HG03439 (cell line): ENCODE results near the gene LITAF.
"Not testable (repeated sequence)": the region's sequence is repeated elsewhere in the genome, so short reads cannot be mapped to it uniquely, and the experiment has no call there.

Experiments
- ATAC-seq: cut with Tn5 transposase; IDR thresholded peaks from one replicate; pipeline ENCODE4 v1.9.1; 2021; ENCODE audit warnings: mild to moderate bottlenecking, moderate library complexity; ENCODE audit not compliant: unreplicated experiment

LITAF gene

DNA sequence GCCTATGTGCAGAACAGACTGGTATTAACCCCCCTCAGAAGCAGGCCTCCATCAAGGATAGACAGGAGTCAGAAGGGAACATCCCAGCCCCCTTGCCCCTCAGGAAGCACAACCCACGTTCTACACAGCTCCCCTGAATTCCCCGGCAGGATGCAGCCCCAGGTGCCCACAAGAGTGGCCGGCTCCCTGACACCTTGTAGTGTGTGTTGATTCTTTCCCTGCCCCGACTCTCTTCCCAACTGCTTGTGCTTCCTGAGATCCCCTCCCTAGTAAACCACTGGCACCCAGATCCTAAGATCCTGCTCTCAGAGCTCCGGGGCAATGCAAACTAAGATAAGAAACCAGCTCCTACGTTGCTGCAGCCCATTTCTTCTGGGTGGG, 34.8 kb upstream of the LITAF start:
- ATAC-seq = no peak

DNA sequence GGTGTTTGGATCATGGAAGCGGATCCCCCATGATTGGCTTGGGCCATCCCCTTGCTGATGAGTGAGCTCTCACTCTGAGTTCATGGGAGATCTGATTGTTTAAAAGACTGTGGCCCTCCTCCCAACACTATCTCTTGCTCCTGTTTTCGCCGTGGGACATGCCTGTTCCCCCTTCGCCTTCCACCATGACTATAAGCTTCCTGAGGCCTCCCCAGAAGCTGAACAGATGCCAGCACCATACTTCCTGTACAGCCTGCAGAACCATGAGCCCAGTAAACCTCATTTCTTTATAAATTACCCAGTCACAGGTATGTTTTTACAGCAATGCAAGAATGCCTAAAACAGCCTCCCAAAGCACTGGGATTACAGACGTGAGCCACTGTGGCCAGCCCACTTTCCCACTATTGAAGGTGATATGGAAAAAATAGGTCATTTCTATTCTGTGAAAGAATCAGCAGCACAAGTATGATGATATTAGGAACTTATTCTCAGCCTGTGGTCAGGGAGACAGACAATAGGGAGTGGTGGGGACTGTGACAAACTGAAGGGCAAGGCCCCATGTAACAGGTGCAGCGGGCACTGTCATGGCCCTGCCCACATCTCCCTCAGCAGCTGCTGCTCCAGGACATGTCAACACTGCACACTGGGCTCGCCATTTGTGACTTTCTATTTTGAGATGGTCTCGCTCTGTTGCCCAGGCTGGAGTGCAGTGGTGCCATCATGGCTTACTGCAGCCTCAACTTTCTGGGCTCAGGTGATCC, 33.7 kb upstream of the LITAF start:
- no peak for ATAC-seq

DNA sequence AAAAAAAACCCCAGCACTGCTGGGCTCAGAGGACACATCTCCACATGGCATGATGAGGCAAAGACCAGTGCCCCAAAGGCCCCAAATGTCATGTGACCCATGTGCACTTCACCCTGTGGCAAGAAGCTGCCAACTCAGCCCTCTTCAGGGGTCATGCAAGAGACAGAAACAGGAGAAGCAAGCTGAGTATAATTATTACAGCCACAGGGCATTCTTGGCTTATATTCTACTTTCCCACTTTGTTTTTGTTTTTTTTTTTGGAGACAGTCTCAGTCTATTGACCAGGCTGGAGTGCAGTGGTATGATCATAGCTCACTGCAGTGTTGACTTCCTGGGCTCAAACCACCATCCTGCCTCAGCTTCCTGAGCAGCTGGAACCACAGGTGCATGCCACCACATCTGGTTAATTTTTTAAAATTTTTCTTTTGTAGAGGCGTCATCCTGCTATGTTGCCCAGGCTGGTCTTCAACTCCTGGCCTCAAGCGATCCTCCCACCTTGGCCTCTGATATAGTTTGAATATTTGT, 32.7 kb upstream of the LITAF start:
- no peak for ATAC-seq

DNA sequence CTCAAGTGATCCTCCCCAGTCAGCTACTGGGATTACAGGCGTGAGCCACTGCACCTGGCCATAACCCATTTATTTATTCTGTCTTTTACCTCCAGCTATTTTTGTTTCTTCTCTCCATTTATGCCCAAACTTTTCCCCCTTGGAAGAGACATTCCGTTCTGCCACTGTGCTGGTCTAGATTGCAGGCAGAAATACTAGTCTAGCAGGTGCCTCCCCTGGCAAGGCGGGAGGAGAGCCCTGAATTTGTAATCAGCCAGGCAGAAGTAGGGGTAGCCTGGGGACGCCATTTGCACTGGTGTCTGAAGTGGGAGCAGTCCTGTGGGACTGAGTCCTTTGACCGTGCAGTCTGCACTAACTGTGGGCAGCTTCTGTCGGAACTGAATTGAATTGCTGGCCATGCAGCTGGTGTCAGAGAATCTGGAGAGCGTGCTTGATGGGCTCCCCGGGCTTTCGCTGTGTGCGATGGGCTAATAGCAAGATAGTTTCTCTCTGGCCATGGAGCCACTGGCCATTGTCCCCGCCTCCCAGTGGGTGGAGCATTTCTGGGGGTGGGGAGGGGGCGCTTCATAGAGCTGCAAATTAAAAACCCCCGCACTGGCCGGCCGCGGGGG, 31.5 kb upstream of the LITAF start:
- ATAC-seq = no peak

DNA sequence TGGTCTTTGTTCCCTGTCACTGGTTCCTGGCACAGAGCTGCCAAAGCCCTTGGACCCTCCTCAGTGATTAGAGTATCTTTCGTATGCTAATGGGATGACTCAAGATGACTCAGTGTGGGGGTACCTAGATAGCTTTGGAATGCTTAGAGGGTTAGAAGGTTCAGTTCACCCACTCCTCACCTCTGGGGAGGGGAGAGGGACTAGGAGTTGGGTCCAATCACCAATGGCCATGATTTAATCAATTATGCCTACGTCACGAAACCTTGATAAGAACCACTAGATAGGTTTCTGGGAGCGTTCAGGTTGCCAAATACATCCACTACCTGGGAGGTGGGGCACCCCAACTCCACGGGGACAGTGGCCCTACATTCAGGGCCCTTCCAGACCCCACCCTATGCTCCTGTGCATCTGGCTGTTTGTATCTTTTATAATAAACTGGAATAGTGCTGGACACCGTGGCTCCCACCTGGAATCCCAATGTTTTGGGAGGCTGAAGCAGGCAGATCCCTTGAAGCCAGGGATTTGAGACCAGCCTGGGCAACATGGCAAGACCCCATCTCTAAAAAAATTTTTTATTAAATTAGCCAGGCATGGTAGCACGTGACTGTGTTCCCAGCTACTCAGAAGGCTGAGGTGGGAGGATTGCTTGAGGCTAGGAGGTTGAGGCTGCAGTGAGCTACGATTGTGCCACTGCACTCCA, 29.2 kb upstream of the LITAF start:
- ATAC-seq = no peak

DNA sequence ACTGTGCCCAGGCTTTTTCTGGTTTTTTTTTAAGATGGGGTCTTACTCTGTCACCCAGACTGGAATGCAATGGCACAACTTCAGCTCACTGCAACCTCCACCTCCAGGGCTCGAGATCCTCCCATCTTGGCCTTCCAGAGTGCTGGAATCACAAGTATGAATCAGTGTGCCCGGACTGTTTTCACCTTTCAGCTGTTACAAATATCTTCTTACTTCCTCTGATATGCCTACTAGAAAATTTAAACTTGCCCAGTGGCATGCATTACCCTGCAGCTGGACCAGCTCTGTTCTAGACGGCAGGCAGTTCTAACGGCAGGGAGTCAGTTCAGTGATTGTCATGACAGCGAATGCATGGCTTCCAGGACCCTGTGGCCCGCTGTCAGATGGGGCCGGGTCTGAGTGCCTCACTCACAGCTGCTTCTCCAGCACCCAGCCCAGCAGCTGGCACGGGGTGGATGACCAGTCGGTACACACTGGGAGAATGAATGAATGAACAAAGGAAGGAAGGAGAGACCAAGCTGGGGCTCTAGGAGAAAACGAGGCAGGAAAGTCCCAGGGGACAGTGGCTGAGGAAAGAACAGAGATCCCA, 28.0 kb upstream of the LITAF start:
- no peak for ATAC-seq

DNA sequence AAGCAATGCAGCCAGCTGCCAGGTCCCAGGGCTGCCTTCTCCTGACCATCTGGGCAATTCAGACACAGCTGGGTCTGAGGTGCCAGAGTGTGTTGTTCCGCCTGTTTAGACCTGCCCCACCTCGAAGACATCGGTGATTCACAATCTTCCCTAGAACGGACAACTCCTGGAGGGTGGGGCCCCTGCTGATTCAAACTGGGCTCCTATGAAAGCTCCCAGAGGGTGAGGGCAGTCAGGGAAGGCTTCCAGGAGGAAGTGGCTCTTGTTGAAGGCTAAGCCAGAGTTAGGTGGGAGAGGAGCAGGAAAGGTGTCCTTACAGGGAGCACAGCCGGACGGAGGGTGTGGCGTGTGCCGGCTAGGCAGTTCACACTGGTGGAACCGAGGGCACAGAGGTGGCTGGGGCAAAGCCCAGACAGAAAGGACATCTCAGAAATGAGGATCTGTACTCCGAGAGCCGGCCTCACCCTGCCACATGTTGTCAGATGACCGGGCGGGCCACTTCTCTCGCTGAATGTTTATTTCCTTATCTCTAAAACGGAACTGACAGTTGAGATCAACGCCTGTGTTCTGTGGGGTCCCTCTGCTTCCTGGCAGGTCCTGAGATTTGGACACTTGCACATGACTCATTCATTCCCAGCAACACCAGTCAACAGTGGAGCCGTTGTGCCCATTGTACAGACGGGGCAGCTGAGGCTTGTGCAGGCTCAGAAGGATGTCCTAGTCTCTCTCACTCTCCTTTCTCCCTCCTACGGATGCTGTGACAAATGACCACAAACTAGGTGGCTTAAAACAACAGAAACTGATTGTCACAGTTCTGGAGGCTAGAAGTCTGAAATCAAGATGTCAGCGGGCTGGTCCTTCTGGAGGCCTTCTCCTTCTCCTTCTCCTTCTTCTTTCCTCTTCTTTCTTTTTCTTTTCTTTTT, 26.9 kb upstream of the LITAF start:
- ATAC-seq = peak; percentile 52

DNA sequence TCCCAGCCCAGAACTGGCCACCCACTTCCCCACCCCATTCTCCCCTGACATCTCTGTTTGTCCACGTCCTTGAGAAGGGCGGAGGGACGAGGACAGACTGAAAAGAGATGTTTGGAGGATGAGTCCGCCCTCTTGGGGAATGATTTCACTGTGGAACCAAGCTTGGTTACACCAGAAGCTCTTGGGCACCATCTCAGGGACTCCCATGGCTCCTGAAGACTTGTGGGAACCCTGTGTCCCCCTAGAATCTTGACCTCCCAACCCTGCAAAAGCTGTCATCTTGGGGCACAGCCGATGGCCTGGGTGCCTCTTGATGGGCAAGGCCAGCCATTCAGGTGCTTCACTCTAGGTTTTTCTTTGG, 25.9 kb upstream of the LITAF start:
- ATAC-seq = no peak

DNA sequence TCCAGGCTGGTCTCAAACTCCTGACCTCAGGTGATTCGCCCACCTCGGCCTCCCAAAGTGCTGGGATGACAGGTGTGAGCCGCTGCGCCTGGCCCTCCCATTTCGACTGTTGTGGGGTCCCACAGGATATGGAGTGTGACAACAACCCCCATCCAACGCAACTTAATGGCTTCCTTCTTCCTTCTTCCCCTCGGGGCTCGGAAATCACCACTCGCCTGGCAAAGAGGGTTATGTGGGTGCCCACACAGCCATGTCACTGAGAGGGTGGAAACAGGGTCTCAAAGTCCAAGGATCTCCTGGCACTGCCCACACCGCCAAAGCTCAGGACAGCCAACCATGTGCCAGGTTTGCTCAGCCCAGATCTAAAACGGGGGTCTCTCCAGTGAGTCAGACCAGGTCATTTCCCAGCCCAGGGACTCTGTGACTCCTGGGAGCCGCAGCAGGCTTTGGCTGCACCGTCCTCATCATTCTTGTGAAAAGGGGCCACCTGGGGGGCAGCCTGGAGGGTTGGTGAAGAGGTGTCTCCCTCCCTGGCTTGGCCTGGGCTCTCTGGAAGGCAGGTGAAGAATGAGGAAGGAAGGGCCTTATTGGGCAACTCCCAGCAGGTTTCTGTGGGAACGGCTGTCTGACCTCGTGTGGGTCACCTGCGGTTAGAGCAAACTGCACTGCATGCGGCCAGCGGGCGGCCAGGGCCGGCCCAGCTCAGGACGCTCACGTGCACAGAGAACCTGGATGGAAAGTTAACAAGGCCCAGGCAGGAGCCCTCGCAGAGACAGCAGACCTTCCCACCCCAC, 25.3 kb upstream of the LITAF start:
- no peak for ATAC-seq

DNA sequence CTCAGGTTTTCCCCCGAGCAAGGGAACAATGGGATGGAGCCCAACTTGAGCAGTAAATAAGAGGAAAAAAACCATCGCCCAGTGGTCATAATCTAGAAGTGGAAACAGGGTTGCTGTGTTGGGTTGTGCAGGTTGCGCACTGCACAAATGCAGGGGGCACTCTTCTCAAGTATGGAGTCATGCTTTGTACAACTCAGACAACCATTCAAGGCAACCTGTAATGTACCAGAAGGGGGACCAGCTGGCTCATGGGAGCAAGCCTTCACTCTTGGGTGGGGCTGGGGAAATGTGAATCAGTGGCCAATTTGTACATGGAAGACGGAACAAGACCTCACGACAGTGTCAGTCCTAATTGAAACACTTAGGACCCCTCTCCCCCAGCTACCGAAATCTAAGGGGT, 23.9 kb upstream of the LITAF start:
- no peak for ATAC-seq

DNA sequence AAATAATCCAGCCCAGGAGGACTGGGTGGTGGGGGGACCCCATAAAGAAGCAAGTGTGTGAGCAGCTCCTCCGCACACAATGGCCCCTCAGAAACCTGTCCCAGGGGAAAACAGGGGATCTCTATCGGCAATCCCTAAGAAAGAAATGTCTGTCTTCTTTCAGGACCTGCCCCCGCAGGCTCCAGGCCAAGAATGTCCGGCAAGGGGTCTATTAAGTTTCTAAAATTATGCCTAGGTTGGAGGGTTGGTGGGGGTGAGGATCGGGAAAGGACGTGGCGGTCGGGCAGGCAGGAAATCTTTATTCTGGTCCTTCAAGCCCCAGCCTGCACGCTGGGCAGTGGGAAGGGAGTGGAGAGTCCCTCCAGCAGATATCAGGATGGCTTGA, 23.4 kb upstream of the LITAF start:
- ATAC-seq = no peak

DNA sequence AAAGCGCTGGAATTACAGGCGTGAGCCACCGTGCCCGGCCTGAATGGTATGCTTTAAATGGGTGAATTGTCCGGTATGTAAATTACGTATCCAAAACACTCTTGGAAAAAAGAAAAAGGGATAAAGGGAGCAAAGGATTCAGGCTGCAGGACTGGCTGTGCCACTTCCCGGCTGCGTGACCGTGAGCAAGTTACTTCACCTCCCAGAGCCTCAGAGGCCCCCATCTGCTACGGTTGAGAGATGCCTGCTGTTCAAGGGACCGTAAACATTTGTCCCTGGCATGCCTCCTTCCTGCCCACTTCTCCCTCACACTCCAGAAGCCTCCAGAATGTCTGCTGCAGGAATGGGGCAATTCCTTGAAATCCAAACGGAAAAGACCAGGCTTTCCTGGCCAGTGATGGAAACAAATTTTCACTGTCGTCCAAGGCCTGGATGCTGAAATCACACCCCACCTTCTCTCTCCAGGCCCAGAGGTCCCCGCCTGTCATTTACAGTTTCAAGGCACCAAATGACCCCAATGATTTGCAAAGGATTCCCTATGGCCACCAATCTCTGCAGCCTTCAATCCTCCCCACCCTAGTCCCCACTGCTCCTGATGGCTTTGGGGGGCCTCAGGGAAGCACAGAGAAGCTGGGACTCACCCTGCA, 22.9 kb upstream of the LITAF start:
- no peak for ATAC-seq

DNA sequence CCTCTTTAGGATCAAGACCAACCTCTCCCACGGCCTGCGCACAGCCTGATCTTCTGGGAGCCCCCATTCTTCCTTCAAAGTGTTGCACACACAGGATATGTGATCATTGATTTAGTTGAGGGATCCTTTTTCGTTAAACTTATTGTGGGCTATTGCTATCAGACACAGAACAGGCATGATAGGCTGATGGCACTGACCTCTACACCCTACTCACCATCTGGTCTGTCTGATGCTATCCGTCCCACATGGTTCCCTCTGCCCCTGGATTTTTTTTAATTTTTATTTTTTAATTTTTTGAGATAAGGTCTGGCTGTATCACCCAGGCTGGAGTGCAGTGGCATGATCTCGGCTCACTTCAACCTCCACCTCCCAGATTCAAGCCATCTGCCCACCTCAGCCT, 19.2 kb upstream of the LITAF start:
- ATAC-seq = no peak

DNA sequence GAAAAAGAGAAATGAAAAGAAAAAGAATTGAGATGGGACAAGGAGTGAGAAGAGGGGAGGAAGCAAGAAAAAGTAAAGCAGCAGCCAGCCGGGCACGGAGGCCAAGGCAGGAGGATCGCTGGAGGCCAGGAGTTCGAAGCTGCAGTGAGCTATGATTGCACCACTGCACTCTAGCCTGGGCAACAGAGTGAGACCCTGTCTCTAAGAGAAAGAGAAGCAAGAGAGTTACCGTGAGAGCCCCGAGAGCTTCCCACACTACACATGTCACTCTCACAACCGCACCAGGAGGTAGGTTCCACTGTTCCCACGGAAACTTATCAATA, 18.8 kb upstream of the LITAF start:
- ATAC-seq = no peak

DNA sequence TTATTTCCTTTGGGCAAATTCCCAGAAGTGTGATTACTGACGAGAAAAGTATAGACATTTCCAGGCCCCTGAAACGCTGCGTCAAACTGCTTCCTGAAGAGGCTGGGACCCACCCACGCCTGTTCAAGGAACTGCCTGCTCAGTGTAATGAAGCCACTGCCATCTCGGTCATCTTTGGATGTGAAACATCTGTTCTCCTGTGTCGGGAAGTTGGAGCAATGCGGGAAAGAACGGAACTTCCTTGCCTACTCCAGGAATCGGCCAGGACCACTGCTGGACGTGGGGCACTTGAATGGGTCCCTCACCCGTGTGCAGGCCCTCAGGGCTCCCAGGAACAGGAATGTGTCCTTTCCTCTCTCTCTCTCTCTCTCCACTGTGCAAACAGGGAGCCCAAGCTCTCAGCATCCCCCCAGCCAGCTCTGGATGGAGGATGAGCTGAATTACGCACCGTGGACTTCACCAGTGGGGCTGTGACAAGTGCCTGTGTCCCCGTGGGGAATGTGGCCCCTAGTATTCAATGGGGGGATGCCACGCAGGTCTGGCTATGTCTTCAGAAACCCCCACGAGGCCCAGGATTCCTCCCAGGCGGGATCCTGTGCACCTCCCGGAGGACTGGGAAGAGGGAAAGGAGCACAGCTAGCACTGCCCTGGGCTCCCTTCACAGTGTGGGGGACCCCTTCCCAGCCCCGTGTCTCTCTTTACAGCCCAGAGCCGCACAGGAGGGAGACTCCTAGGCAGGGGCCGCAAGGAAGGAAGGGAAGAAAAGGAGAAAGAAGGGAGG, 18.3 kb upstream of the LITAF start:
- no peak for ATAC-seq

DNA sequence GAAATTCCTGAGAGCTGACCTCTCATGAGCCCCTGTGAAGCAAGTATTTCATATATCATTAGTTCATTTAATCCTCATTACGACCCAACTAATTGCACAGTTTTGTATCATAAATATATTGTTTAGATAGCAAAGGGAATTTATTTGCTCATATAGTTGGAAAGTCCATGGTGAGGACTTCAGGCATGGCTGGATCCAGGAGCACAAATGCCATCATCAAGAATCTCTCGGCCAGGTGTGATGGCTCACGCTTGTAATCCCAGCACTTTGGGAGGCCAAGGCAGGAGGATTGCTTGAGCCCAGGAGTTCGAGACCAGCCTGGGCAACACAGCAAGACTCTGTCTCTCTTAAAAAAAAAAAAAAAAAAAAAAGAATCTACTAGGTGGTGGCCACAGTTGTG, 17.6 kb upstream of the LITAF start:
- ATAC-seq = not testable (repeated sequence)

DNA sequence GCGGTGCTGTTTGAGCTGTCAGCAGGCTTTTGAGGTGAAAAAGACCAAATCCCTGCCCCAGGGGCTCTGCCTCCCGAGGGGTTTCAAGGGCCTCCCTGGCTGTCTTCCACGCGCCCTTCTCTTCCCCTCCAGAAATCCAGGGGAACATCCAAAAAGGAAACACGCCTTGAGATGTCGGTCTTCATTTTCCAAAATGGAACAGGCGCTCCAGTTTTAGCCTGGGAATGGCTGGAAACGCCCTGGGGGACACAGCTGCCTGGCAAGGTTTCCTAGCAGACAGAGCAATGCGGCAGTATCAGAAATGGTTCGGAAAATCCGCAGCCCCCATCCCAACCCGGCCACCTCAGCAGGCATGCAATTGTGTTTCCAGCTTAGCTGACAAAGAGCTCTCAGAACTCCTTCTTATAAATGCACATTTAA, 16.6 kb upstream of the LITAF start:
- ATAC-seq = no peak

DNA sequence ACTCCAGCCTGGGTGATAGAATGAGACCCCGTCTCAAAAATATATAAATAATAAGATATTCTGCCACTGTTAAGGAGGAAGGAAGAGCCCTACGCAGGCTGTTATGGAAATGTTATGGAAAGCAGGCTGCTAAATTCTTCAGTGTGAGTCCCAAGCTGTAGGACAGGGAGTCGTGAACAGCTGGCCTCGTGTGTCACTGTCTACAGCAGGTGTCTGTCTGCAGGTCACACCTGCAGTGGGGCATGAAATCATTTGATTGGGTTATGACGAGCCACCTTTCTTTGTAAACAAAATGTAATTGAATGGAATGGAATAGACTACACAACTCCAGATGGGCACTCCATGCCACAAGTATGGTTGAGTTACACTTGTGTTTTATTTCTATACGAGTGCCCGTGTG, 15.6 kb upstream of the LITAF start:
- no peak for ATAC-seq

DNA sequence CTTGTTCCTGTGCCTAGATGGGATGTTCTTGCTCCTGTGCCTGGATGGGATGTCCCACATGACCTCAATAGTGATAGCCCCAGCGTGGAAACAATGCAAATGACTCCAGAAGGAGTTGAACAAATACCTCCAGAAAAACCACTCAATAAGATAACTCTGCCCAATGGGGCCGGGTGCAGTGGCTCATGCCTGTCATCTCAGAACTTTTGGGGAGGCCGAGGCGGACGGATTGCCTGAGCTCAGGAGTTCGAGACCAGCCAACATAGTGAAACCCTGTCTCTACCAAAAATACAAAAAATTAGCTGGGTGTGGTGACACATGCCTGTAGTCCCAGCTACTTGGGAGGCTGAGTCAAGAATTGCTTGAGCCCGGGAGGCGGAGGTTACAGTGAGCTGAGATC, 15.2 kb upstream of the LITAF start:
- no peak for ATAC-seq
